HEK293 (cell line): ENCODE data around the gene SMYD2.

Source experiments
- CTCF ChIA-PET: fragments of 350-600 bp; formaldehyde crosslinking; extraction: SDS; loops from one replicate; lab custom pipeline; 2021; ENCODE audit warnings: antibody characterized with exemption; lab: Yijun Ruan, JAX
- POLR2A ChIA-PET: fragments of 300-600 bp; formaldehyde crosslinking; extraction: SDS; loops from one replicate; lab custom pipeline; 2020; ENCODE audit warnings: antibody characterized with exemption, inconsistent platforms; lab: Yijun Ruan, JAX
- H3K27ac ChIP-seq: fragments of 200-500 bp; sonication (Bioruptor generic); 2 replicates; pipeline ENCODE4 v1.5.1; 2014; ENCODE audit warnings: low read depth, low read length, control low read depth, inconsistent platforms; ENCODE audit errors: extremely low read depth
- H3K36me3 ChIP-seq, 2 experiments: fragments of 200-500 bp in 1 of 2; sonication (Bioruptor generic) in 1 of 2; 1 replicate in 1 of 2; 2 replicates in 1 of 2; pipeline ENCODE4 v1.5.1; 2014 to 2017; ENCODE audit warnings: inconsistent platforms in 2 of 2, low read length in 2 of 2; ENCODE audit not compliant: control insufficient read depth in 2 of 2, insufficient read depth in 1 of 2
- H3K4me1 ChIP-seq: fragments of 200-500 bp; sonication (Bioruptor generic); 2 replicates; pipeline ENCODE4 v1.5.1; 2014; ENCODE audit warnings: mild to moderate bottlenecking, low read length, inconsistent platforms; ENCODE audit not compliant: control insufficient read depth, insufficient read depth
- H3K4me3 ChIP-seq: 2 replicates; pipeline ENCODE4 v1.5.1; 2011; ENCODE audit warnings: low read depth, mild to moderate bottlenecking, control low read depth, low read length, moderate library complexity
- H3K9me3 ChIP-seq: fragments of 200-500 bp; sonication (Bioruptor generic); 2 replicates; pipeline ENCODE4 v1.5.1; 2014; ENCODE audit warnings: low read depth, low read length, inconsistent platforms; ENCODE audit not compliant: control insufficient read depth, insufficient read depth
- FEZF1 ChIP-seq: fragments of 450-650 bp; formaldehyde crosslinking; IDR thresholded peaks from 2 replicates; pipeline ENCODE4 v1.5.1; 2016; ENCODE audit warnings: missing biosample characterization, missing genetic modification characterization
- GLI2 ChIP-seq: fragments of 450-650 bp; formaldehyde crosslinking; IDR thresholded peaks from 2 replicates; pipeline ENCODE4; 2017; ENCODE audit warnings: missing biosample characterization, missing genetic modification characterization, low read depth, borderline replicate concordance
- KLF1 ChIP-seq: fragments of 450-650 bp; formaldehyde crosslinking; IDR thresholded peaks from 2 replicates; pipeline ENCODE4 v1.5.1; 2016; ENCODE audit warnings: missing biosample characterization, missing genetic modification characterization
- OSR2 ChIP-seq: fragments of 450-650 bp; formaldehyde crosslinking; IDR thresholded peaks from 2 replicates; pipeline ENCODE4 v1.5.1; 2016; ENCODE audit warnings: missing biosample characterization, missing genetic modification characterization
- SP7 ChIP-seq: fragments of 450-650 bp; formaldehyde crosslinking; IDR thresholded peaks from 2 replicates; pipeline ENCODE4 v1.5.1; 2016; ENCODE audit warnings: missing biosample characterization, missing genetic modification characterization
- ZBTB20 ChIP-seq: fragments of 450-650 bp; formaldehyde crosslinking; IDR thresholded peaks from 2 replicates; pipeline ENCODE4 v1.5.1; 2016; ENCODE audit warnings: missing biosample characterization, missing genetic modification characterization
- ZBTB48 ChIP-seq: fragments of 450-650 bp; formaldehyde crosslinking; IDR thresholded peaks from 2 replicates; pipeline ENCODE4 v1.5.1; 2016; ENCODE audit warnings: missing biosample characterization, missing genetic modification characterization
- ZBTB8A ChIP-seq: fragments of 450-650 bp; formaldehyde crosslinking; IDR thresholded peaks from 2 replicates; pipeline ENCODE4 v1.5.1; 2016; ENCODE audit warnings: missing biosample characterization, missing genetic modification characterization
- ZEB2 ChIP-seq: fragments of 450-650 bp; formaldehyde crosslinking; IDR thresholded peaks from 2 replicates; pipeline ENCODE4 v1.5.1; 2016; ENCODE audit warnings: missing biosample characterization, missing genetic modification characterization
- ZIC2 ChIP-seq: fragments of 450-650 bp; formaldehyde crosslinking; IDR thresholded peaks from 2 replicates; pipeline ENCODE4 v1.5.1; 2016; ENCODE audit warnings: missing biosample characterization, missing genetic modification characterization
- ZNF146 ChIP-seq: fragments of 450-650 bp; formaldehyde crosslinking; IDR thresholded peaks from 2 replicates; pipeline ENCODE4 v1.5.1; 2016; ENCODE audit warnings: missing biosample characterization, missing genetic modification characterization
- ZNF19 ChIP-seq: fragments of 450-650 bp; formaldehyde crosslinking; IDR thresholded peaks from 2 replicates; pipeline ENCODE4; 2016; ENCODE audit warnings: missing biosample characterization, missing genetic modification characterization, low read depth
- ZNF214 ChIP-seq: fragments of 450-650 bp; formaldehyde crosslinking; IDR thresholded peaks from 2 replicates; pipeline ENCODE4 v1.5.1; 2017; ENCODE audit warnings: missing biosample characterization, mild to moderate bottlenecking, missing genetic modification characterization, borderline replicate concordance
- ZNF311 ChIP-seq: fragments of 450-650 bp; formaldehyde crosslinking; IDR thresholded peaks from 2 replicates; pipeline ENCODE4 v1.5.1; 2017; ENCODE audit warnings: missing biosample characterization, missing genetic modification characterization, borderline replicate concordance
- ZNF341 ChIP-seq: fragments of 450-650 bp; formaldehyde crosslinking; IDR thresholded peaks from 2 replicates; pipeline ENCODE4; 2016; ENCODE audit warnings: low read depth, missing biosample characterization, missing genetic modification characterization
- ZNF391 ChIP-seq: fragments of 450-650 bp; formaldehyde crosslinking; IDR thresholded peaks from 2 replicates; pipeline ENCODE4 v1.5.1; 2016; ENCODE audit warnings: low read depth, missing biosample characterization, missing genetic modification characterization, borderline replicate concordance
- ZNF404 ChIP-seq: fragments of 450-650 bp; formaldehyde crosslinking; IDR thresholded peaks from 2 replicates; pipeline ENCODE4 v1.5.1; 2017; ENCODE audit warnings: missing biosample characterization, missing genetic modification characterization
- ZNF48 ChIP-seq: fragments of 450-650 bp; formaldehyde crosslinking; IDR thresholded peaks from 2 replicates; pipeline ENCODE4 v1.5.1; 2016; ENCODE audit warnings: missing biosample characterization, missing genetic modification characterization
- ZNF510 ChIP-seq: fragments of 450-650 bp; formaldehyde crosslinking; IDR thresholded peaks from 2 replicates; pipeline ENCODE4 v1.5.1; 2018; ENCODE audit warnings: mild to moderate bottlenecking, missing genetic modification characterization, missing biosample characterization; ENCODE audit not compliant: insufficient replicate concordance
- ZNF514 ChIP-seq: fragments of 450-650 bp; formaldehyde crosslinking; IDR thresholded peaks from 2 replicates; pipeline ENCODE4 v1.5.1; 2016; ENCODE audit warnings: missing biosample characterization, missing genetic modification characterization
- ZNF596 ChIP-seq: fragments of 450-650 bp; IDR thresholded peaks from 2 replicates; pipeline ENCODE4 v1.5.0; 2018; ENCODE audit warnings: missing biosample characterization, mild to moderate bottlenecking, missing genetic modification characterization, moderate library complexity
- ZNF664 ChIP-seq: fragments of 450-650 bp; formaldehyde crosslinking; IDR thresholded peaks from 2 replicates; pipeline ENCODE4 v1.5.1; 2016; ENCODE audit warnings: missing biosample characterization, missing genetic modification characterization
- ZNF837 ChIP-seq: fragments of 450-650 bp; formaldehyde crosslinking; IDR thresholded peaks from 2 replicates; pipeline ENCODE4 v1.5.1; 2016; ENCODE audit warnings: missing biosample characterization, missing genetic modification characterization
- TF ChIP-seq, protein P1 (sequence below): fragments of 450-650 bp; formaldehyde crosslinking; IDR thresholded peaks from 2 replicates; pipeline ENCODE4 v1.5.1; 2017; ENCODE audit warnings: missing biosample characterization, missing genetic modification characterization
- TF ChIP-seq, protein P2 (sequence below): fragments of 450-650 bp; formaldehyde crosslinking; IDR thresholded peaks from 2 replicates; pipeline ENCODE4 v1.5.1; 2016; ENCODE audit warnings: missing biosample characterization, missing genetic modification characterization
- TF ChIP-seq, protein P3 (sequence below): fragments of 450-650 bp; IDR thresholded peaks from 2 replicates; pipeline ENCODE4 v1.5.1; 2018; ENCODE audit warnings: missing biosample characterization, missing genetic modification characterization
- TF ChIP-seq, protein P4 (sequence below): fragments of 450-650 bp; formaldehyde crosslinking; IDR thresholded peaks from 2 replicates; pipeline ENCODE4 v1.5.1; 2017; ENCODE audit warnings: missing biosample characterization, missing genetic modification characterization
- TF ChIP-seq, protein P5 (sequence below): fragments of 450-650 bp; IDR thresholded peaks from 2 replicates; pipeline ENCODE4 v1.5.1; 2018; ENCODE audit warnings: missing biosample characterization, mild to moderate bottlenecking, missing genetic modification characterization
- TF ChIP-seq, protein P6 (sequence below): fragments of 450-650 bp; formaldehyde crosslinking; conservative IDR thresholded peaks from 2 replicates; pipeline ENCODE4 v1.5.1; 2016; ENCODE audit warnings: low read depth, missing biosample characterization, missing genetic modification characterization

The SMYD2 gene

DNA sequence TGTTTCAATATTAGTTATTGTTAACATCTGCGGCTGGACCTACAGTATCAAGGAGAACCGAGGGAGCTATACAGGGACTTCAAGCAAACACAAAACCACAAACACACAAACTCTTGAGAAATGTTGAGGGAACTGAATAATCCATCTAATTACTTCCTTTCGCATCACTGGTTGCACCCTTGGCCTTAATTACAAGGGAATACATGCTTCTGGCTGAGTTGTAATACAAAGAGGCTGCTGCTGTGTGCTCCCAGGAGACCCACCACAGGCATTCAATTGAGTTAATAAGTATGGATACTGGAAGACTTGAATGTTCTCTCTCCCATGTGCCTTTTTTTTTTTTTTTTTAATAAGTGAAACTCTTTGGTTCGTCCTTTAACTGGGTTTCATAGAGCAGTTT is 16.8 kb upstream of the SMYD2 start:
- Histone ChIP-seq H3K4me1 (no peaks in the 10 kb centered on the region), H3K4me3 (no peak overlapping the region), H3K9me3 (no peaks in the 10 kb centered on the region), H3K27ac (no peak overlapping the region), H3K36me3 (no peaks in the 10 kb centered on the region)
- POLR2A ChIA-PET = no interaction called here
- CTCF ChIA-PET = interaction anchor here (1.5 to 13.6 kb wide), 2 partner anchors 13 to 65 kb away, joined by 6 to 428 read pairs; no protein-coding TSS in a partner anchor
- TF ChIP-seq ZEB2 (tag by site-specific recombination) = peak; percentile 33; the same call in 1 of the 2 replicates
- TF ChIP-seq ZNF837 (tag by site-specific recombination) = no peak
- TF ChIP-seq ZNF404 (tag by site-specific recombination) = no peak
- peak; percentile 50 for TF ChIP-seq FEZF1
- peak; percentile 15; the same call in 1 of the 2 replicates for TF ChIP-seq ZBTB48 (tag by site-specific recombination)
- TF ChIP-seq KLF1 = no peak
- TF ChIP-seq, protein P1, sequence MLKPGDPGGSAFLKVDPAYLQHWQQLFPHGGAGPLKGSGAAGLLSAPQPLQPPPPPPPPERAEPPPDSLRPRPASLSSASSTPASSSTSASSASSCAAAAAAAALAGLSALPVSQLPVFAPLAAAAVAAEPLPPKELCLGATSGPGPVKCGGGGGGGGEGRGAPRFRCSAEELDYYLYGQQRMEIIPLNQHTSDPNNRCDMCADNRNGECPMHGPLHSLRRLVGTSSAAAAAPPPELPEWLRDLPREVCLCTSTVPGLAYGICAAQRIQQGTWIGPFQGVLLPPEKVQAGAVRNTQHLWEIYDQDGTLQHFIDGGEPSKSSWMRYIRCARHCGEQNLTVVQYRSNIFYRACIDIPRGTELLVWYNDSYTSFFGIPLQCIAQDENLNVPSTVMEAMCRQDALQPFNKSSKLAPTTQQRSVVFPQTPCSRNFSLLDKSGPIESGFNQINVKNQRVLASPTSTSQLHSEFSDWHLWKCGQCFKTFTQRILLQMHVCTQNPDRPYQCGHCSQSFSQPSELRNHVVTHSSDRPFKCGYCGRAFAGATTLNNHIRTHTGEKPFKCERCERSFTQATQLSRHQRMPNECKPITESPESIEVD (tag by site-specific recombination) = peak; percentile 62
- no peak for TF ChIP-seq ZNF664 (tag by site-specific recombination)
- no peak for TF ChIP-seq ZNF19 (tag by site-specific recombination)
- peak; percentile 69 for TF ChIP-seq ZIC2 (tag by site-specific recombination)
- TF ChIP-seq ZNF514 (tag by site-specific recombination) = no peak
- TF ChIP-seq ZNF596 (tag by site-specific recombination) = no peak
- no peak for TF ChIP-seq ZNF391
- no peak for TF ChIP-seq ZNF510 (tag by site-specific recombination)
- TF ChIP-seq, protein P2, sequence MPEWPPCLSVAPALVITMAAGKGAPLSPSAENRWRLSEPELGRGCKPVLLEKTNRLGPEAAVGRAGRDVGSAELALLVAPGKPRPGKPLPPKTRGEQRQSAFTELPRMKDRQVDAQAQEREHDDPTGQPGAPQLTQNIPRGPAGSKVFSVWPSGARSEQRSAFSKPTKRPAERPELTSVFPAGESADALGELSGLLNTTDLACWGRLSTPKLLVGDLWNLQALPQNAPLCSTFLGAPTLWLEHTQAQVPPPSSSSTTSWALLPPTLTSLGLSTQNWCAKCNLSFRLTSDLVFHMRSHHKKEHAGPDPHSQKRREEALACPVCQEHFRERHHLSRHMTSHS (tag by site-specific recombination) = no peak
- TF ChIP-seq, protein P3, sequence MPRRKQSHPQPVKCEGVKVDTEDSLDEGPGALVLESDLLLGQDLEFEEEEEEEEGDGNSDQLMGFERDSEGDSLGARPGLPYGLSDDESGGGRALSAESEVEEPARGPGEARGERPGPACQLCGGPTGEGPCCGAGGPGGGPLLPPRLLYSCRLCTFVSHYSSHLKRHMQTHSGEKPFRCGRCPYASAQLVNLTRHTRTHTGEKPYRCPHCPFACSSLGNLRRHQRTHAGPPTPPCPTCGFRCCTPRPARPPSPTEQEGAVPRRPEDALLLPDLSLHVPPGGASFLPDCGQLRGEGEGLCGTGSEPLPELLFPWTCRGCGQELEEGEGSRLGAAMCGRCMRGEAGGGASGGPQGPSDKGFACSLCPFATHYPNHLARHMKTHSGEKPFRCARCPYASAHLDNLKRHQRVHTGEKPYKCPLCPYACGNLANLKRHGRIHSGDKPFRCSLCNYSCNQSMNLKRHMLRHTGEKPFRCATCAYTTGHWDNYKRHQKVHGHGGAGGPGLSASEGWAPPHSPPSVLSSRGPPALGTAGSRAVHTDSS (tag by site-specific recombination) = no peak
- TF ChIP-seq OSR2 (tag by site-specific recombination) = peak; percentile 89
- TF ChIP-seq ZNF311 = no peak
- no peak for TF ChIP-seq ZNF214 (tag by site-specific recombination)
- TF ChIP-seq, protein P4, sequence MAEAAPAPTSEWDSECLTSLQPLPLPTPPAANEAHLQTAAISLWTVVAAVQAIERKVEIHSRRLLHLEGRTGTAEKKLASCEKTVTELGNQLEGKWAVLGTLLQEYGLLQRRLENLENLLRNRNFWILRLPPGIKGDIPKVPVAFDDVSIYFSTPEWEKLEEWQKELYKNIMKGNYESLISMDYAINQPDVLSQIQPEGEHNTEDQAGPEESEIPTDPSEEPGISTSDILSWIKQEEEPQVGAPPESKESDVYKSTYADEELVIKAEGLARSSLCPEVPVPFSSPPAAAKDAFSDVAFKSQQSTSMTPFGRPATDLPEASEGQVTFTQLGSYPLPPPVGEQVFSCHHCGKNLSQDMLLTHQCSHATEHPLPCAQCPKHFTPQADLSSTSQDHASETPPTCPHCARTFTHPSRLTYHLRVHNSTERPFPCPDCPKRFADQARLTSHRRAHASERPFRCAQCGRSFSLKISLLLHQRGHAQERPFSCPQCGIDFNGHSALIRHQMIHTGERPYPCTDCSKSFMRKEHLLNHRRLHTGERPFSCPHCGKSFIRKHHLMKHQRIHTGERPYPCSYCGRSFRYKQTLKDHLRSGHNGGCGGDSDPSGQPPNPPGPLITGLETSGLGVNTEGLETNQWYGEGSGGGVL = no peak
- TF ChIP-seq GLI2 = no peak
- TF ChIP-seq, protein P5, sequence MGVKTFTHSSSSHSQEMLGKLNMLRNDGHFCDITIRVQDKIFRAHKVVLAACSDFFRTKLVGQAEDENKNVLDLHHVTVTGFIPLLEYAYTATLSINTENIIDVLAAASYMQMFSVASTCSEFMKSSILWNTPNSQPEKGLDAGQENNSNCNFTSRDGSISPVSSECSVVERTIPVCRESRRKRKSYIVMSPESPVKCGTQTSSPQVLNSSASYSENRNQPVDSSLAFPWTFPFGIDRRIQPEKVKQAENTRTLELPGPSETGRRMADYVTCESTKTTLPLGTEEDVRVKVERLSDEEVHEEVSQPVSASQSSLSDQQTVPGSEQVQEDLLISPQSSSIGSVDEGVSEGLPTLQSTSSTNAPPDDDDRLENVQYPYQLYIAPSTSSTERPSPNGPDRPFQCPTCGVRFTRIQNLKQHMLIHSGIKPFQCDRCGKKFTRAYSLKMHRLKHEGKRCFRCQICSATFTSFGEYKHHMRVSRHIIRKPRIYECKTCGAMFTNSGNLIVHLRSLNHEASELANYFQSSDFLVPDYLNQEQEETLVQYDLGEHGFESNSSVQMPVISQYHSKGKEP (tag by site-specific recombination) = peak; percentile 46; the same call in 1 of the 2 replicates
- TF ChIP-seq, protein P6, sequence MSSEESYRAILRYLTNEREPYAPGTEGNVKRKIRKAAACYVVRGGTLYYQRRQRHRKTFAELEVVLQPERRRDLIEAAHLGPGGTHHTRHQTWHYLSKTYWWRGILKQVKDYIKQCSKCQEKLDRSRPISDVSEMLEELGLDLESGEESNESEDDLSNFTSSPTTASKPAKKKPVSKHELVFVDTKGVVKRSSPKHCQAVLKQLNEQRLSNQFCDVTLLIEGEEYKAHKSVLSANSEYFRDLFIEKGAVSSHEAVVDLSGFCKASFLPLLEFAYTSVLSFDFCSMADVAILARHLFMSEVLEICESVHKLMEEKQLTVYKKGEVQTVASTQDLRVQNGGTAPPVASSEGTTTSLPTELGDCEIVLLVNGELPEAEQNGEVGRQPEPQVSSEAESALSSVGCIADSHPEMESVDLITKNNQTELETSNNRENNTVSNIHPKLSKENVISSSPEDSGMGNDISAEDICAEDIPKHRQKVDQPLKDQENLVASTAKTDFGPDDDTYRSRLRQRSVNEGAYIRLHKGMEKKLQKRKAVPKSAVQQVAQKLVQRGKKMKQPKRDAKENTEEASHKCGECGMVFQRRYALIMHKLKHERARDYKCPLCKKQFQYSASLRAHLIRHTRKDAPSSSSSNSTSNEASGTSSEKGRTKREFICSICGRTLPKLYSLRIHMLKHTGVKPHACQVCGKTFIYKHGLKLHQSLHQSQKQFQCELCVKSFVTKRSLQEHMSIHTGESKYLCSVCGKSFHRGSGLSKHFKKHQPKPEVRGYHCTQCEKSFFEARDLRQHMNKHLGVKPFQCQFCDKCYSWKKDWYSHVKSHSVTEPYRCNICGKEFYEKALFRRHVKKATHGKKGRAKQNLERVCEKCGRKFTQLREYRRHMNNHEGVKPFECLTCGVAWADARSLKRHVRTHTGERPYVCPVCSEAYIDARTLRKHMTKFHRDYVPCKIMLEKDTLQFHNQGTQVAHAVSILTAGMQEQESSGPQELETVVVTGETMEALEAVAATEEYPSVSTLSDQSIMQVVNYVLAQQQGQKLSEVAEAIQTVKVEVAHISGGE = no peak
- TF ChIP-seq ZNF146 (tag by site-specific recombination) = no peak
- no peak for TF ChIP-seq ZNF48 (tag by site-specific recombination)
- no peak for TF ChIP-seq ZNF341 (tag by site-specific recombination)
- peak; percentile 42; the same call in 1 of the 2 replicates for TF ChIP-seq ZBTB20
- 0 out of 2 replicates have a peak, but pooled peaks have one; percentile 17 for TF ChIP-seq ZBTB8A (tag by site-specific recombination)
- TF ChIP-seq SP7 = peak; percentile 90
